ENCODE measurements around the gene IL22. TPM values are rescaled to one million over a fixed set of nuclear protein-coding genes. Genes with fewer than 3 reads are reported as not detected.

Gene IL22
- total RNA-seq, 4 donors from 2014 or later = not detected

DNA sequence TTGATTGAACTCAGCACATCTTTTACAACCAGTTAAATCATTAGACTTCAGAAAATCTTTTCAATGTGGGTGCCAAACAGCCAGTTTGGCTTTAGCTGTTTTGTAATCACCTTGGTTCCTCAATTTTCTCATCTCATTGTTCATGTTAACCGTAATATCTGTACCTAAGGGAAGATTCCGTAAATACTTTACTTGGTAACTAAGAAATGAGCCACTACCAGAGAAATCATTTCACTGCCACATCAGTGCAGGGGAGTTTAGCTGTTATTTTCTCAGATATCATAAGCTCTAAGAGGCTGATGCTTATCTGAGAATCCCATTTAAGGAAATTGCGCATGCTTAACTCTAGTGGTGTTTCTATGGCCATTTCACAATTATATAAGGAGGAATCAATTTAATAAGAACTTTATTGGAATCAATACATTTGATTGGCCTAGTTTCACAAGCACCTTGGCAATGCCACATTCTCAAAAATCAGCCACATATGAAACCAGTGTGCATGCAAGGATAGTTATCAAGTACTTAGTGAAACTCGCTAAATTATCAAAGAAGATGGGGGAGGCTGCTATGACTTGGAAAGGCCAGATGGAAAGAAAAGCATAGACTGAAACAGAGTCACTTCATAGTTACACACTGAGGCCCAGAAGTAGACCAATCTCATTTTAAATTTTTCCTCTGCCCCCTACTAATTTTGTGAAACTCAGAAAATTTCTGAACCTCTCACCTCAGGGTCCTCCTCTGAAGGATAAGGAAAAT lies 28.1 kb upstream of the IL22 start:
- no peaks in the 10 kb centered on the region for H3K27me3 ChIP-seq
- no peaks in the 10 kb centered on the region for H3K36me3 ChIP-seq
- no peak overlapping the region for H3K4me3 ChIP-seq
- TF ChIP-seq CTCF (IDR thresholded peaks at IDR 0.05) (no peak), POLR2A (IDR thresholded peaks at IDR 0.05) (no peak), POLR2AphosphoS5 (IDR thresholded peaks at IDR 0.05) (no peak), EP300 (IDR thresholded peaks at IDR 0.05) (no peak)
- no peak for DNase-seq (ENCODE audit: low spot score in 2 of 2)
- WGBS = 91% methylated on average over 4 of the region's 4 CpGs
- H3K9me3 ChIP-seq = no peaks in the 10 kb centered on the region
- peaks cover 2% of the 10 kb centered on the region for H3K4me1 ChIP-seq
- no peak overlapping the region for H3K27ac ChIP-seq

- peaks cover 2% of the 10 kb centered on the region for H3K4me1 ChIP-seq
- DNase-seq (ENCODE audit: low spot score in 2 of 2) = no peak
- no peaks in the 10 kb centered on the region for H3K9me3 ChIP-seq
- TF ChIP-seq CTCF (IDR thresholded peaks at IDR 0.05) = no peak
- no peak for TF ChIP-seq POLR2AphosphoS5 (IDR thresholded peaks at IDR 0.05)
- no peak for TF ChIP-seq POLR2A (IDR thresholded peaks at IDR 0.05)
- TF ChIP-seq EP300 (IDR thresholded peaks at IDR 0.05) = no peak
- H3K4me3 ChIP-seq = no peak overlapping the region
- 94% methylated on average over 2 of the region's 2 CpGs for WGBS
- no peak overlapping the region for H3K27ac ChIP-seq
- no peaks in the 10 kb centered on the region for H3K36me3 ChIP-seq
- H3K27me3 ChIP-seq = no peaks in the 10 kb centered on the region
These were observed 26.8 kb upstream of the IL22 start for GRCh38 chr12:68280240-68280639.

DNA sequence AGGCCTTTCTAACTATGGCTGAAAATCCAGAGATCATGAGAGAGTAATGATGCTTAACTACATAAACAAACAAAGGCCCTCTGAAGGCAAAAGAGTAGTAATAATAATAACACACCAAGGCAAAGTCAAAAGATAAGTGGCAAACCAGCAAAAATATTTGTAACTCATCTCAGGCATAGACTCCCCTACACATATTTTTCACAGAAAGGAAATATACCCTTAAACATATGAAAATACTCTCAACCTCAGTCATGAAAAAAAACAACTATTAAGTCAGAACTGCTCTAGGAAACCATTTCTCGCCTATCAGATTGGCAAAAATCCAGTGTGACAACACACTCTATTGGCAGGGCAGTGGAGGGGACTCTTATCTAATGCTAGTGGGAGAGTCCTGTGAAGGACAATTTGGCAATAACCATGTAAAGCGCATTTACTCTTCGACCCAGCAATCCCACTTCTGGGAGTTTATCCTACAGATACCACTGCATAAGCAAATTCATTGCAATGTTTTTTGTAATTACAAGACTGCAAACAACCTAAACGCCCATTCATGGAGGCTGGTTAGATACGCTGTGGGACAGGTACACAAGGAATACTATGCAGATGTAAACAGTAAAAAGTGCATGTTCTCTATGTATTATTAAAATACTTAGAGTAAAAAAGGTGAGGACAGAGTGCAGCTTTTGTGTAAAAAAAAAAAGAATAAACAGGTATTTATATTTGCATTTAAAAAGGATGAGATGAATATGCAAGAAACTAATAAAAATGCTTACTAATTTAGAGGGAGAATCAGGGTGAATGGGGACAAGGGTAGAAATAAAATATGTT lies 26.0 kb upstream of the IL22 start:
- no peak for DNase-seq (ENCODE audit: low spot score in 2 of 2)
- Histone ChIP-seq H3K4me3 (no peak overlapping the region), H3K4me1 (peaks cover 2% of the 10 kb centered on the region), H3K9me3 (no peaks in the 10 kb centered on the region), H3K27ac (no peak overlapping the region), H3K27me3 (no peaks in the 10 kb centered on the region), H3K36me3 (no peaks in the 10 kb centered on the region)
- 72% methylated on average over 5 of the region's 5 CpGs for WGBS
- TF ChIP-seq EP300 (IDR thresholded peaks at IDR 0.05) (no peak), POLR2A (IDR thresholded peaks at IDR 0.05) (no peak), POLR2AphosphoS5 (IDR thresholded peaks at IDR 0.05) (no peak), CTCF (IDR thresholded peaks at IDR 0.05) (no peak)

GRCh38 chr12:68276402-68276930 lies 23.1 kb upstream of the IL22 start:
- 92% methylated on average over 6 of the region's 6 CpGs for WGBS
- peaks cover 2% of the 10 kb centered on the region for H3K4me1 ChIP-seq
- no peaks in the 10 kb centered on the region for H3K36me3 ChIP-seq
- H3K27me3 ChIP-seq = no peaks in the 10 kb centered on the region
- TF ChIP-seq POLR2AphosphoS5 (IDR thresholded peaks at IDR 0.05) (no peak), POLR2A (IDR thresholded peaks at IDR 0.05) (no peak), EP300 (IDR thresholded peaks at IDR 0.05) (no peak), CTCF (IDR thresholded peaks at IDR 0.05) (no peak)
- DNase-seq (ENCODE audit: low spot score in 2 of 2) = no peak
- H3K9me3 ChIP-seq = no peaks in the 10 kb centered on the region
- H3K4me3 ChIP-seq = no peak overlapping the region
- H3K27ac ChIP-seq = no peak overlapping the region

DNA sequence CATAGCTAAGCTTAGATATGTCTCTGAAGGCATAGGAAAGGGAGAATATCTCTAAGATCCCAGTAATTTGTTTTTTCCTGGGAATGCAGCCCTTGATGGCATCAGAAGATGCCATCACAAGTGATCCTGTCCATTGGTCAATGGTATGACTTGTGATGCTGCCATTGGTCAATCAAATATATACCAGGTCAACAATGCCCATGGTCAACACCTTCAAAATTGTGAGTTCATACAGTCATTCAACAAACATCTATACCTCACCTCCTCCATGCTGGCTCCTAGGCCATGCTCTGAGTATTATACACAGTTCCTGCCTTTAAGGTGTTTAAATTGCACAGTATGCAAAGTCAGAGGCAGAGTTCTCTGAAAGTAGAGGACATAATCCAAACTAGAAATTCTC lies 19.3 kb upstream of the IL22 start:
- Histone ChIP-seq H3K27ac (no peak overlapping the region), H3K9me3 (no peaks in the 10 kb centered on the region), H3K36me3 (no peaks in the 10 kb centered on the region), H3K27me3 (no peaks in the 10 kb centered on the region), H3K4me3 (no peak overlapping the region), H3K4me1 (no peaks in the 10 kb centered on the region)
- DNase-seq (ENCODE audit: low spot score in 2 of 2) = no peak
- no peak for TF ChIP-seq POLR2AphosphoS5 (IDR thresholded peaks at IDR 0.05)
- TF ChIP-seq CTCF (IDR thresholded peaks at IDR 0.05) = no peak
- no peak for TF ChIP-seq EP300 (IDR thresholded peaks at IDR 0.05)
- TF ChIP-seq POLR2A (IDR thresholded peaks at IDR 0.05) = no peak

Data from suprapubic skin (tissue), 4 donors.